KG1 (cell line): Measurements from ENCODE around the gene ERLEC1.
A peak's percentile ranks its signal among the peaks of the same experiment; 100 is the strongest.
"Not testable (repeated sequence)": the region's sequence is repeated elsewhere in the genome, so short reads cannot be mapped to it uniquely, and the experiment has no call there.

Experiments used
- DNase-seq: peaks from one replicate; lab custom pipeline; 2025; lab: John Stamatoyannopoulos, UW

Gene ERLEC1

GRCh38 chr2:53786705-53787613 lies at the start of gene ERLEC1, which contains the start of gene ASB3:
TSS of gene ERLEC1 (plus strand) at chr2:53787044. CDS start at chr2:53787211, 167 bp downstream.
TSS of gene ASB3 (minus strand) at chr2:53786953. CDS start at chr2:53765572, 21,381 bp downstream.
- DNase-seq, result peak; percentile 85

- no peak for DNase-seq
Observed at GRCh38 chr2:53737091-53737490, 49.8 kb upstream of the ERLEC1 start.

GRCh38 chr2:53739032-53739431 lies 47.8 kb upstream of the ERLEC1 start:
- no peak for DNase-seq

GRCh38 chr2:53740170-53740569 lies 46.7 kb upstream of the ERLEC1 start:
- no peak for DNase-seq

GRCh38 chr2:53744395-53745065 lies 42.3 kb upstream of the ERLEC1 start:
- DNase-seq, result no peak

GRCh38 chr2:53750041-53750768 lies 36.6 kb upstream of the ERLEC1 start:
- DNase-seq, result no peak

GRCh38 chr2:53751728-53752127 lies 35.1 kb upstream of the ERLEC1 start:
- no peak for DNase-seq

GRCh38 chr2:53752385-53752784 lies 34.5 kb upstream of the ERLEC1 start:
- no peak for DNase-seq

- DNase-seq, result no peak
Observed at GRCh38 chr2:53753041-53753440, 33.8 kb upstream of the ERLEC1 start.

GRCh38 chr2:53755121-53755520 lies 31.7 kb upstream of the ERLEC1 start:
- DNase-seq, result no peak

GRCh38 chr2:53756644-53757043 lies 30.2 kb upstream of the ERLEC1 start:
- DNase-seq, result no peak

- DNase-seq, result not testable (repeated sequence)
Observed at GRCh38 chr2:53757206-53757605, 29.6 kb upstream of the ERLEC1 start.

GRCh38 chr2:53765767-53766166 lies 21.1 kb upstream of the ERLEC1 start:
- no peak for DNase-seq

- peak; percentile 87 for DNase-seq
Observed at GRCh38 chr2:53767405-53768241, 19.2 kb upstream of the ERLEC1 start, which contains the start of gene CHAC2. TSS of gene CHAC2 (plus strand) at chr2:53767804. CDS start at chr2:53767887, 83 bp downstream.

GRCh38 chr2:53768242-53768542 lies 18.7 kb upstream of the ERLEC1 start:
- peak; percentile 33 for DNase-seq

- no peak for DNase-seq
Observed at GRCh38 chr2:53769318-53769945, 17.4 kb upstream of the ERLEC1 start.

GRCh38 chr2:53770264-53770663 lies 16.6 kb upstream of the ERLEC1 start:
- no peak for DNase-seq

- no peak for DNase-seq
Observed at GRCh38 chr2:53777134-53777533, 9.7 kb upstream of the ERLEC1 start.

- no peak for DNase-seq
Observed at GRCh38 chr2:53778536-53779162, 8.2 kb upstream of the ERLEC1 start.

- DNase-seq, result no peak
Observed at GRCh38 chr2:53780056-53780455, 6.8 kb upstream of the ERLEC1 start.

GRCh38 chr2:53782676-53783075 lies 4.2 kb upstream of the ERLEC1 start:
- DNase-seq, result no peak
